Prostate gland (tissue), 2 donors: ENCODE measurements around the gene SUMF1.

Experiments used
- CTCF ChIP-seq, 4 experiments: fragments of 200-600 bp in 2 of 4; fragments of 450-650 bp in 2 of 4; sonication (generic) in 2 of 4; IDR thresholded peaks; 1 replicate in 3 of 4; 2 replicates in 1 of 4; pipeline ENCODE4 v1.5.1; 2016 to 2019; ENCODE audit warnings: antibody characterized with exemption in 4 of 4, mild to moderate bottlenecking in 2 of 4, moderate library complexity in 2 of 4
- POLR2A ChIP-seq: fragments of 450-650 bp; IDR thresholded peaks from one replicate; pipeline ENCODE4 v1.6.1; 2016; ENCODE audit warnings: antibody characterized with exemption, mild to moderate bottlenecking

DNA sequence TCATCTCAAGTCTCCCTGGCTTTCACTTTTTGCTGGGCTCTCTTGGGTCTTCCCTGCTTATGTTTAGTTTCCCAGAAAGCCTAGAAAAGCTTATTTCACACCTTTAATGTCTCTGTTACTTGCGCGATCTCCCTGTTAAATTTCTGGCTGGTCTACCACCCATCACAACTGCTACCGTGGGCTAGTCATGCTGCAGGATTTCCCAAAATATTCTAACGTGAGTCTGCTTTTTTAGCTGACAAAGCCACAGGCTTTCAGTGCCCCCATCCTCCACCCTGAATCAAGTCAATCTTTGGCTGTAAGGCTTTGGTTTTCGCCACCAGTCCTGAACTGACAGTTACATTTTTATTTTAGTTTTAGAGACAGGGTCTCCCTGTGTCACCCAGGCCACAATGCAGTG is 74.1 kb downstream of the SUMF1 start:
- TF ChIP-seq CTCF (IDR thresholded peaks at IDR 0.05) (no peak), POLR2A (no peak)
